Psoas muscle (tissue), 8 donors: Measurements from ENCODE around the gene TMEM54. TPM values are rescaled to one million over a fixed set of nuclear protein-coding genes. Genes with fewer than 3 reads are reported as not detected.

ENCODE experiments used
- ATAC-seq, 4 donors: fragments of 200-7000 bp; cut with Tn5 transposase; one replicate each; pipeline ENCODE4 v1.9.1; 2020; ENCODE audit warnings: moderate library complexity in 3 of 4, mild to moderate bottlenecking in 2 of 4
- DNase-seq, 2 donors: peaks; one replicate each; pipeline ENCODE4 v3.0.0-alpha.2; 2020
- H3K27ac ChIP-seq: fragments of 200-600 bp; one replicate; pipeline ENCODE4 v1.8.0; 2022
- H3K27me3 ChIP-seq, 3 donors: fragments of 200-600 bp in 1 of 3; one replicate each; pipeline versions ENCODE4 v1.6.1 to v1.8.0; 2013 to 2022; ENCODE audit warnings: low read length in 2 of 3, mild to moderate bottlenecking in 2 of 3, moderate library complexity in 1 of 3; ENCODE audit not compliant: insufficient read depth in 3 of 3
- H3K36me3 ChIP-seq, 2 donors: fragments of 200-600 bp in 1 of 2; one replicate each; pipeline versions ENCODE4 v1.6.1 to v1.8.0; 2013 to 2022; ENCODE audit warnings: low read depth in 1 of 2, mild to moderate bottlenecking in 1 of 2, moderate library complexity in 1 of 2; ENCODE audit not compliant: insufficient read depth in 1 of 2
- H3K4me1 ChIP-seq: fragments of 200-600 bp; one replicate; pipeline ENCODE4 v1.8.0; 2022
- H3K4me3 ChIP-seq: fragments of 200-600 bp; one replicate; pipeline ENCODE4 v1.8.0; 2022; ENCODE audit warnings: mild to moderate bottlenecking
- H3K9me3 ChIP-seq: fragments of 200-600 bp; one replicate; pipeline ENCODE4 v1.8.0; 2022
- CTCF ChIP-seq: fragments of 200-600 bp; IDR thresholded peaks from one replicate; pipeline ENCODE4 v1.8.0; 2022; ENCODE audit warnings: antibody characterized with exemption
- WGBS, 3 donors: extraction: QIAGEN DNeasy Blood & Tissue Kit; methylation state at CpG; one replicate each; pipeline versions ENCODE4 v1.1.6 to v1.1.7; 2013; 5-methylcytosine and 5-hydroxymethylcytosine counted together
- intact Hi-C, 2 donors: fragments of 100-400 bp; cut with DNase I; formaldehyde crosslinking; loops; one replicate each; pipeline versions ENCODE4 v1.11.0 to v1.14.2; 2022
- polyA plus RNA-seq, 3 donors: library from polyadenylated mRNA; stranded (reverse); fragments of 200-250 nt; gene quantifications; one replicate each; pipeline ENCODE4 v1.2.3, GENCODE V29; 2013
- total RNA-seq, 4 donors: library from RNA; stranded (reverse); fragmentation: NEBNext Ultra II Directional in 2 of 4; extraction: Animal tissue kit (Norgen Biotek cat#: 25700) in 2 of 4; gene quantifications; one replicate each; pipeline versions ENCODE4 v1.2.1 to v1.2.4, GENCODE V29; 2021 to 2023
- donor health status: healthy with polysubstance abuse.
- donor health status: DM: no; HTN: no; CAD: no; lungs with moderate emphysema.
- donor health status: Bipolar disorder and iron deficiency.
- donor health status: healthy.
- donor health status: DM: yes; HTN: yes; CAD: no.
- donor health status: DM: no; HTN: no; CAD: no.
- donor health status: DM: no; HTN: no; CAD: no.
- donor health status: DM: yes; HTN: yes; CAD: no.

Gene TMEM54
- total and polyA plus RNA-seq, 7 donors: 4.7 to 11.8 (median 5.9) TPM

GRCh38 chr1:32947669-32948389 lies 46.6 kb upstream of the TMEM54 start:
- DNase-seq (no peak), ATAC-seq (no peak)
- no peak for TF ChIP-seq CTCF
- Histone ChIP-seq H3K27me3 (no peaks in the 10 kb centered on the region), H3K36me3 (peaks cover 14 to 56% of the 10 kb centered on the region in 2 donors), H3K9me3 (no peaks in the 10 kb centered on the region), H3K27ac (no peak overlapping the region), H3K4me3 (no peak overlapping the region), H3K4me1 (peaks cover 14% of the 10 kb centered on the region)
- intact Hi-C loops: loop anchor here in 1 of 2 donors (1.0 to 5.0 kb wide), 2 partner anchors 23 to 109 kb away; no protein-coding TSS in a partner anchor
- 92 to 94% (median 92%) methylated on average over 6 of the region's 6 CpGs for WGBS, 3 donors

- no peak for TF ChIP-seq CTCF
- no peaks in the 10 kb centered on the region for H3K27me3 ChIP-seq
- peaks cover 14 to 71% of the 10 kb centered on the region in 2 donors for H3K36me3 ChIP-seq
- H3K4me3 ChIP-seq: no peak overlapping the region
- H3K4me1 ChIP-seq: peaks cover 14% of the 10 kb centered on the region
- no peaks in the 10 kb centered on the region for H3K9me3 ChIP-seq
- intact Hi-C loops: loop anchor here in 1 of 2 donors (5.0 kb wide), 1 partner anchor 111 kb away; no protein-coding TSS in a partner anchor
- ATAC-seq (no peak), DNase-seq (no peak)
- H3K27ac ChIP-seq: no peak overlapping the region
- 47 to 65% (median 62%) methylated on average over 2 of the region's 2 CpGs for WGBS, 3 donors
Observed at GRCh38 chr1:32946413-32946812, 45.2 kb upstream of the TMEM54 start.

GRCh38 chr1:32944180-32944579 lies 43.0 kb upstream of the TMEM54 start:
- Histone ChIP-seq H3K36me3 (peaks cover 14 to 93% of the 10 kb centered on the region in 2 donors), H3K9me3 (no peaks in the 10 kb centered on the region), H3K4me1 (peaks cover 13% of the 10 kb centered on the region), H3K27ac (no peak overlapping the region), H3K4me3 (no peak overlapping the region), H3K27me3 (no peaks in the 10 kb centered on the region)
- no peak for ATAC-seq
- DNase-seq: no peak
- intact Hi-C loops: no loop called here
- TF ChIP-seq CTCF: no peak

GRCh38 chr1:32939655-32940371 lies 38.6 kb upstream of the TMEM54 start:
- ATAC-seq: peak in 2 of 4 donors; percentile 55 to 56
- Histone ChIP-seq H3K4me3 (no peak overlapping the region), H3K27me3 (no peaks in the 10 kb centered on the region), H3K9me3 (no peaks in the 10 kb centered on the region), H3K27ac (no peak overlapping the region), H3K36me3 (peaks cover 11 to 94% of the 10 kb centered on the region in 2 donors), H3K4me1 (peaks cover 5% of the 10 kb centered on the region)
- DNase-seq: peak in 1 of 2 donors; percentile 37
- no peak for TF ChIP-seq CTCF
- intact Hi-C loops: no loop called here
- 68 to 78% (median 77%) methylated on average over 4 of the region's 4 CpGs for WGBS, 3 donors
